Measurements from ENCODE around the gene FGF18. TPM values are rescaled to one million over a fixed set of nuclear protein-coding genes. Genes with fewer than 3 reads are reported as not detected.

FGF18 gene
- polyA plus RNA-seq, 3 donors, result not detected

DNA sequence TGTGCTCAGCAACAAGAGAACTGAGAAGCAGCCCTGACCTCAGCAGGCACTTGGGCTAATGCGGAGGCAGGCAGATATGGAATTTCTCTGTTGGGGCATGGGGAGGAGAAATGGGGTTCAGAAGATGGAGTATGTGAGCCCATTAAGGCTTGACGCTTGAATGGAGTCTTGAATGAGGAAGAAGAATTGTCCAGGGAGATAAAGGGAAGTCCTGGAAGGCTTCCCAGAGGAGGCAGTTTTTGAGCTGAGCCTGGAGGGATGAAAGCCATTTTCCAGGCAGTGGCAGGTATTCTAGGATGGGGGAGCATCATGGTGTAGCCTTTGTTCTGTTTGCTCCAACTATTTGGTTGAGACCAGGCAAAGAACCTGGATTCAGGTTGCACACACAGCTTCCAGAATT is 34.5 kb downstream of the FGF18 start:
- H3K27ac ChIP-seq (ENCODE audit: low read depth in 1 of 2, low read length in 2 of 2), result no peak overlapping the region
- Mint-ChIP-seq H3K4me1 (peaks cover 8% of the 10 kb centered on the region), H3K36me3 (no peaks in the 10 kb centered on the region), H3K9me3 (peaks cover 0 to 2% (median 0%) of the 10 kb centered on the region in 7 donors), H3K27ac (no peak overlapping the region), H3K27me3 (ENCODE audit: low read depth in 3 of 3) (peaks cover 35 to 39% (median 35%) of the 10 kb centered on the region in 3 donors), H3K4me3 (peak overlapping the region in 1 of 2 donors; percentile 1)
- no peak for DNase-seq
- no peak overlapping the region for H3K4me2 ChIP-seq (replicated peaks; ENCODE audit: extremely low read depth, low read length, poor library complexity, severe bottlenecking)
- H3K79me2 ChIP-seq (ENCODE audit: insufficient read depth, low read length), result no peaks in the 10 kb centered on the region
- TF ChIP-seq, protein P1, sequence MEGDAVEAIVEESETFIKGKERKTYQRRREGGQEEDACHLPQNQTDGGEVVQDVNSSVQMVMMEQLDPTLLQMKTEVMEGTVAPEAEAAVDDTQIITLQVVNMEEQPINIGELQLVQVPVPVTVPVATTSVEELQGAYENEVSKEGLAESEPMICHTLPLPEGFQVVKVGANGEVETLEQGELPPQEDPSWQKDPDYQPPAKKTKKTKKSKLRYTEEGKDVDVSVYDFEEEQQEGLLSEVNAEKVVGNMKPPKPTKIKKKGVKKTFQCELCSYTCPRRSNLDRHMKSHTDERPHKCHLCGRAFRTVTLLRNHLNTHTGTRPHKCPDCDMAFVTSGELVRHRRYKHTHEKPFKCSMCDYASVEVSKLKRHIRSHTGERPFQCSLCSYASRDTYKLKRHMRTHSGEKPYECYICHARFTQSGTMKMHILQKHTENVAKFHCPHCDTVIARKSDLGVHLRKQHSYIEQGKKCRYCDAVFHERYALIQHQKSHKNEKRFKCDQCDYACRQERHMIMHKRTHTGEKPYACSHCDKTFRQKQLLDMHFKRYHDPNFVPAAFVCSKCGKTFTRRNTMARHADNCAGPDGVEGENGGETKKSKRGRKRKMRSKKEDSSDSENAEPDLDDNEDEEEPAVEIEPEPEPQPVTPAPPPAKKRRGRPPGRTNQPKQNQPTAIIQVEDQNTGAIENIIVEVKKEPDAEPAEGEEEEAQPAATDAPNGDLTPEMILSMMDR (IDR thresholded peaks at IDR 0.05), result no peak
- H3K9ac ChIP-seq (ENCODE audit: insufficient read depth, low read length, poor library complexity, severe bottlenecking), result no peak overlapping the region
- no peaks in the 10 kb centered on the region for H3K9me3 ChIP-seq (replicated peaks in 1 of 2; ENCODE audit: control insufficient read depth in 1 of 2, insufficient read depth in 1 of 2, low read length in 2 of 2)
- peaks cover 3 to 28% of the 10 kb centered on the region in 2 donors for H3K27me3 ChIP-seq (ENCODE audit: control insufficient read depth in 2 of 2, insufficient read depth in 2 of 2, low read length in 2 of 2)
- H2AFZ ChIP-seq (ENCODE audit: insufficient read depth, low read depth, low read length, poor library complexity, severe bottlenecking), result no peak overlapping the region
- H4K20me1 ChIP-seq (ENCODE audit: insufficient read depth, low read length), result no peaks in the 10 kb centered on the region
- intact Hi-C loops (cut with micrococcal nuclease), result no loop called here
- 92% methylated on average over 2 of the region's 2 CpGs for WGBS (ENCODE audit: insufficient coverage)
- H3K36me3 ChIP-seq (replicated peaks in 1 of 2; ENCODE audit: control insufficient read depth in 1 of 2, insufficient read depth in 2 of 2, low read length in 2 of 2), result no peaks in the 10 kb centered on the region
- H3K4me1 ChIP-seq (ENCODE audit: control insufficient read depth in 1 of 2, insufficient read depth in 2 of 2, low read length in 2 of 2), result peaks cover 2 to 14% of the 10 kb centered on the region in 2 donors
- H3K4me3 ChIP-seq (replicated peaks in 1 of 3; ENCODE audit: low read depth in 2 of 3, low read length in 3 of 3), result no peak overlapping the region

DNA sequence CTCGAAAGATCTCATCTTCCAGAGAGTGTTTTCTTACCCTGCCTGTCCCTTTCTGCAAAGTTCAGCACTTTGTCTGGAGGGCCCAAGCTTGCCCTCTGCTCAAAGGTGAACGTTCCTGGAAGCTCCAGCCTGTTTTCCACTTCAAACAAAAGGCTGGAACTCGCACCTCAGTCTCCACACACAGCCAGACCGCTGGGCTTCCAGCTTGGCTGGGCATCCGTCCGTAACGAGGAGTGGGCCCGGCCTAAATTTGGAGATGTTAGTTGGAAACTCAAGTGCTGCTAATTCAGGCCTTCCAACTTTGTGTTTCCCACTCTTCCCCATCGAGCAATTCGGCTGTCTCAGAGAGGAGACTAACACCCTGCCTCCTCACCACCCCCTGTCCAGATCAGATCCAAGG is 35.1 kb downstream of the FGF18 start:
- peaks cover 30 to 37% (median 31%) of the 10 kb centered on the region in 3 donors for H3K27me3 Mint-ChIP-seq (ENCODE audit: low read depth in 3 of 3)
- peaks cover 3 to 26% of the 10 kb centered on the region in 2 donors for H3K27me3 ChIP-seq (ENCODE audit: control insufficient read depth in 2 of 2, insufficient read depth in 2 of 2, low read length in 2 of 2)
- TF ChIP-seq, protein P1 (IDR thresholded peaks at IDR 0.05), result no peak
- H3K36me3 Mint-ChIP-seq, result no peaks in the 10 kb centered on the region
- no peaks in the 10 kb centered on the region for H3K79me2 ChIP-seq (ENCODE audit: insufficient read depth, low read length)
- no peak overlapping the region for H3K4me3 ChIP-seq (replicated peaks in 1 of 3; ENCODE audit: low read depth in 2 of 3, low read length in 3 of 3)
- peaks cover 8% of the 10 kb centered on the region for H3K4me1 Mint-ChIP-seq
- intact Hi-C loops (cut with micrococcal nuclease), result no loop called here
- no peaks in the 10 kb centered on the region for H3K36me3 ChIP-seq (replicated peaks in 1 of 2; ENCODE audit: control insufficient read depth in 1 of 2, insufficient read depth in 2 of 2, low read length in 2 of 2)
- no peak overlapping the region for H3K4me3 Mint-ChIP-seq
- peak overlapping the region in 1 of 7 donors; percentile 51 for H3K27ac Mint-ChIP-seq
- no peak overlapping the region for H3K4me2 ChIP-seq (replicated peaks; ENCODE audit: extremely low read depth, low read length, poor library complexity, severe bottlenecking)
- WGBS (ENCODE audit: insufficient coverage), result 91% methylated on average over 3 of the region's 10 CpGs
- H3K4me1 ChIP-seq (ENCODE audit: control insufficient read depth in 1 of 2, insufficient read depth in 2 of 2, low read length in 2 of 2), result peaks cover 2 to 14% of the 10 kb centered on the region in 2 donors
- no peaks in the 10 kb centered on the region for H4K20me1 ChIP-seq (ENCODE audit: insufficient read depth, low read length)
- no peak overlapping the region for H3K27ac ChIP-seq (ENCODE audit: low read depth in 1 of 2, low read length in 2 of 2)
- H3K9me3 Mint-ChIP-seq, result peaks cover 0 to 2% (median 0%) of the 10 kb centered on the region in 7 donors
- no peaks in the 10 kb centered on the region for H3K9me3 ChIP-seq (replicated peaks in 1 of 2; ENCODE audit: control insufficient read depth in 1 of 2, insufficient read depth in 1 of 2, low read length in 2 of 2)
- H2AFZ ChIP-seq (ENCODE audit: insufficient read depth, low read depth, low read length, poor library complexity, severe bottlenecking), result no peak overlapping the region
- no peak overlapping the region for H3K9ac ChIP-seq (ENCODE audit: insufficient read depth, low read length, poor library complexity, severe bottlenecking)
- no peak for DNase-seq
